NCI-H1930 (cell line): ENCODE measurements around the gene TSC22D2.

Source experiments
- DNase-seq, 2 experiments: peaks; one replicate each; lab custom pipeline; 2025; lab: John Stamatoyannopoulos, UW

Gene TSC22D2

DNA sequence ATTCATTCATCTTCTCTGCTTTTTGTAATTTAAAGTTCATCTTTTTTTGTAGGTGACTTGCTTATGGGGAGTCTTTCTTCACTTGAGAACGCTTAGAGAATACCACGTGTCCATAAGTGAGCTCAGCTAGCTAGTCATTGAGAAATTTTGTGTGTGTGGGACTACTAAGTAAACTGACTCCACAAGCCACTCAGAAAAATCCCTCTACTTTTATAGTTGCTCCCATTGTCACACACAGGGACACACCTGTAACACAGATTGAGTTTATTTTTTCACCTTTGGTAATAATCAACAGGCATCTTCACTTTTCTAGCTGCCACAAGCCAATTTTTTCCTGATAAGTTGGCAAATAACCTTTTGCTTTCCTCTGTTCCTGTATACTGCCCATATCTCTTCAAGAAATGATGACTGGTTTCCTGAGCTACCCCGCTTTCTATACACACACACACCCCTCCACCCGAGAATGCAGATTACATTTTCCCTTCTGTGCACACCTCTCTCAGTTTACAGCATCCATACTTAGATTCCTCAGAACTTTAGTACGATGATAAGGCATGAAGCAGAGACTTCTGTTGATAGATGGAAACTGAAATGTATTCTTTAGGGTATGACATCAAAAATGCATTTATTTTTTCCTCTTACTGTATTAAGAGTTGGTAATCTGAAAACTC, 4.6 kb downstream of the TSC22D2 start:
- no peak for DNase-seq

DNA sequence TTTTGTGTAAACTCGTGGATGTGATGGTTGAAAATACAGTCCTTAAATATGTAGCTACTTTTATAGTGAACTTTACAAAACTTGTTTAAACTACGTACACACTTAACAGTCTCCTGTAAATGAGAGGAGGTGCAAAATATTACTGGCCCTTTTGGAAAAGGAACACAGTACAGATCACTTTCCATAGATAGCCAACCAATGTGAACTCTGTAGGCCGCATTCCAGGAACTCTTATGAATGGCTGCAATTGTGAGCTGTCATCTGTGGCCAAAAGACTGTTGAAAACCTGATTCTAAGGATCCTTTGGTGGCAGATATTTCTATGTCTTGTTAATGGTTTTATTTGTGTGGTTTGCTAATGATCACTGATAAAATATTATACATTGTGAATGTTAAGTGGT, 6.2 kb downstream of the TSC22D2 start:
- DNase-seq, result no peak

DNA sequence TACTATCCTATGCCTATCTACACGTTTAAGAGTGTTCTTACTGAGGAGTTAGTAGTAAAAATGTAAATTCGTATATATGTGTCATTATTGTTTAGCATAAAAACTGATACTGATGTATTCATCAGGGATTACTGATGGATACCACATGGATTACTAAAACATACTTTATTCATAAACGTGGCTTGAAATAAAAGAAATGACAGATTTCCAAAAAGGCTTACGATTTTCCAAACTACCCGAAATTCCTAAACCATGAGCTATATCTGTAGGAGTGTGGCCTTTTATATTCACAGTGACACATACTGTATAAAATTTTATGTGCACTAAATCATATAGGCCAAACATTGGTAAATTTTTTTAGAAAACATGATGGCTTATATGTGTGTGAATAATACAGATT, 6.9 kb downstream of the TSC22D2 start:
- DNase-seq, result no peak

DNA sequence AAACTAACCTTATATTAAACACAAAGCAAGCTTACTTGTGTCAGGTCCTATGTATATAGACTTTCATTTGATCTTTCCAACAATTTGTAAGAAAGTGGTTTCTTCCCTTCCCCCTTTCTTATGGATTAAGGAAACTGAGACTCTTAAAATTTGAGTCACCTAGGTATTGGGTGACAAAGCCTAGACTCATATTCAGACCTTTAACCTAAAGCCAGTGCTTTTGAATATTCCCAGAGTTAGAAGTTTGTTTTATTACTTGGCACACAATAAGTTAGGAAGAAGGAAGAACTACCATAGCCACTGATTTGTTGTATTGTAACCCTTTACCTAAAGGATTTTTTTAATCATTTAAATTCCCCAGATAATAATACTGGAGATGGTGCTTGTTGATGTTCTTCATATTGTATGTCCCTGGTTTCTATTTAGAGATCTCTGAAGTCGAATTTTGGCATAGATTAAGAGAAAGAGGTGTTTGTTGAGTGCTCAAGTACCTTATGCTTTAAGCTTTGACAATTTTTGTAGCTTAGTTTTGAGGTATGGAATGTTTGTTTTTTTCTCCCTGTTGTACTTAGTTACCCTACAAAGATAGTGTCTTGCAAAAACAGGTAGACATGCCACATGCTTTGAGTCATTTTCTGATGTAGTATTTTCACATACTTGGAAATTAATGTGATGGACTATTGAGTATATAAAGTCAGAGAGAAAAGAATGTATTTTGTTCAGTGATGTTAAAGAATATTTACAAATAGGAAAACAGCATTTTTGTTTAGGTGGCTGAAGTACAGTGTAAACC, 11.2 kb downstream of the TSC22D2 start:
- no peak for DNase-seq

DNA sequence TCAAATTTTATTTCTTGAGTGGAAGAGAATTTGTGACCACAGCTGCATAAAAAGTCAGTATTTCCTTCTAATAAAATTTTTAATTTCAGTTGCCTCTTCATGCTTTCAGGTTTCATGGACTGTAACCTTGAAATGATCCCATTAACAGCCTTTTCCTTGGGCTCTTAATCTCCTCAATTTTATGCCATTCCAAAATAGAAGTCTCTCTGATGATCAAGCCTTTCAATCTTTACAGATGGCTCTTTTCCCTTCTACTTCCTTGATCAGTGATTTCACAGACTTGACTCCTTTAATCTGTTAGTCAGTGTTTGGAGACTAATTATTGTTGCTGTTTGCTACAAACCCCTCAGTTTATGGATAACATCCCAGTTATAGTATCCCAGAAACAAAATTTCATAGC, 11.9 kb downstream of the TSC22D2 start:
- no peak for DNase-seq

DNA sequence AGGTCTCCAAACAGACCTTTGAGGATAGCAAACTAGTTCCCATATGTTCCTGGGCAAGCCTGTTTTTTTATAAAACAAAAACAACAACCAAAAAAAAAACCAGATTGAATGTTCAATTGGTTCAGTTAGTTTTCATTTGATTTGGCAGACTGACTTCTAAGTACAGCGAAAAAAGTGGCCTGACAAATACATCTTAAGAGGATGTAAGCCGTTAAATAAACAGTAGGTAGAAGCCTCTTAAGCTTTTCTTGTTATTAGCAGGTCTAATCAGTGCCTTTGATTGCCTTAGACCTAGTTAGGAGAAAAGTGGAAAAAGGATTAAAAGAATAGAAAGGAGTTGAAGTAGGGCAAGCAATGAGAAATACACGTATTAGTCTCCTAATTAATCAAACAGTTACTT, 13.2 kb downstream of the TSC22D2 start:
- no peak for DNase-seq

DNA sequence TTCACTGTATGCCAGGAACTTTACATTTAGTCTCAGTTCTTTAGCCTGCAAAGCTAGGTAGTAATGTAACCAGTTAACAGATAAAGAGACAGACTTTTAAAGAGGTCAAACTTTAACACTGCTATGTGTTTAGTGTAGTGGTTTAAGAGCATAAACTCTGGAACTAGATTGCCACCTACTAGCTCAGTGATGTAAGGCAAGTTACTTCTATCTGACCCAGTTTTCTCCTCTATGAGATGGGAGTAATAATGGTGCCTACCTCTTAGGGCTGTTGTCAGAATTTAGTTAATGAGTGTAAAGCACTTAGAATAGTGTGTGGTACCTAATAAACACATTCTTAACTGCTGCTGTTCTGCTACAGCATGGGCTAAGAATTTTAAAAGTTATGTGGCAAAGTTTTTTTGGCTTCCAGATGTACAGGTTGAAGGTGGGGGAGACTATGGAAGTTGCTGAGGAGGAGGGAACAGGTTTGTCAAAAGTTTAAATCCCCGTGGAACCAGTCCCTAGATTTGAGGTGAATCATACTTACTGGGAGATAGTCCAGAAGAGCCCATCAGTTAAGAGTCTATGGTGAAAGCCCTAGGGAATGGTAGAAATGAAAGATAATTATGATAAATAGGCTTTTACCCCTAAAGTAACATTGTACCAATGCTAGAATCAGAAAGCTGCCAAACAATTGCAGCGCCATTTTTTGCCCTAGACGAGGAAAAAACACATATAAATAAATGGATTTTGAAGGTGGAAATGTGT, 13.9 kb downstream of the TSC22D2 start:
- no peak for DNase-seq

DNA sequence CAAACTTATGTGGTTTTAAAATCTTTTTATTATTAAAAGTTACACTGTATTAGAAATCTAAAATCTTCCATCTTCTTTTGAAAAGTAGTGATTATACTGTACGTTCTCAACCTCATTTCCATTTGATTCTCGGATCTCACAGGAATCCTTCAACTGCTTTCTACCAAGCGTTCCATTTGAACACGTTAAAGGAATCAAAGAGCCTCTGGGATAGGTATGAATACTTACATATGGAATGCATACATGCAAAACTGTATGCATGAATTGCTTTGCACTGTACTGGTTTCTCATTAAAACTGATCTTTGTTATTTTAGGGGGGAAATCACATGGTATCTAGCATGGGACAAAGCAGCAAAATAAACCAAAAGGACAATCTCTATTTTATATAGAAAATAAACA, 14.8 kb downstream of the TSC22D2 start:
- DNase-seq, result no peak

DNA sequence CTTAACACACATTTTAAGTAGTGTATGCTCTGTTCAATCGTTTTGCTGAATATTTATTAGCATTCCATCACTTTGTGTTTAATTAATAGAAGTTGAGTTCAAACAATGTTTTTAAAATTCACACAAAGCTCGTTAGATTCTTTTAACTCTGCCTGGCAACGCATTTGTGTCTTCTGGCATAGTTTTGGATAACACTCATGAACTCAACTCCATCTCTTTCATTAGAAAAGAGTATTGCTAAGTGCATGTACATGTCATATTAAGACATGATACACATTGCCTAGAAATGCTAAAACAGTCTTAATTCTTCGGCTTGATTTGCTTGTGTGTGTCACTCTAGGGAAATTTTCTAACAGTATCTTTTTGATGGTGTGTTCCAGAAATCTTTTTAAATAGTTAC, 15.7 kb downstream of the TSC22D2 start:
- DNase-seq, result no peak

DNA sequence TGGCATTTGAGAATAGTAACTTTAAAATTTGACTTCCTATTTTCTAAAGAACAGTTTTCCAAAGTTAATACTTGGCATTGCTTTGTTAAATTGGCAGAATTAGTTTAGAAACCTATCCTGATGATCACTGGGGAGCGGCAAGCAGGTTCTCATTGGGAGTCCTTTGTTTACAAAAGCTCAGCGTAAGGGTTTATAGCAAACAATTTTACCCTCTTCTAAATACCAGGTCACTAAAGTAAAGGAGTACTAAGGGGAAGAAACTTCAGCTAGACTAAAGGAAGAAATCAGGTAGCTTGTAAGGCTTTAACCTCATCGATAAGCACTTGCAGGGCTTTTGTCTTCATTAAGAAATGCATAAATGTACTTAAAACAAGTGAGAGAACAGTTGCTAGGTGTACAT, 18.2 kb downstream of the TSC22D2 start:
- no peak for DNase-seq

DNA sequence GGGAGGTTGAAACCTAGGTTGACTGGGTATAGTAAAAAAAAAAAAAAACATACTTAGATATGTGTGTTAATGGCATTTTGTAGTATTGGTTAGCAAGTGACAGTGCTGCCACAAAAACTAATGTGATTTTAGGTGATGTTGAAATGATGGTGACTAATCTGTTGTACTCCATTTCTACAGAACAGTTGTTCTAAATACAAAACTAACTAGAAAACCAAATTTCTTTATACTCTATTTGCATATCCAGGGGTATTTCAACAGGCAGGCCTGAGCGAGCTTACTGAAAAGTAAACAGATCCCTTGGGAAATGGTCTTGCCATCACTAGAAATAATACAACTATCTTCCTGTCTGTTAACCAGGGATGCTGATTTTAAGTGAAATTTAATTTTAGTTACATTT, 20.5 kb downstream of the TSC22D2 start:
- no peak for DNase-seq

DNA sequence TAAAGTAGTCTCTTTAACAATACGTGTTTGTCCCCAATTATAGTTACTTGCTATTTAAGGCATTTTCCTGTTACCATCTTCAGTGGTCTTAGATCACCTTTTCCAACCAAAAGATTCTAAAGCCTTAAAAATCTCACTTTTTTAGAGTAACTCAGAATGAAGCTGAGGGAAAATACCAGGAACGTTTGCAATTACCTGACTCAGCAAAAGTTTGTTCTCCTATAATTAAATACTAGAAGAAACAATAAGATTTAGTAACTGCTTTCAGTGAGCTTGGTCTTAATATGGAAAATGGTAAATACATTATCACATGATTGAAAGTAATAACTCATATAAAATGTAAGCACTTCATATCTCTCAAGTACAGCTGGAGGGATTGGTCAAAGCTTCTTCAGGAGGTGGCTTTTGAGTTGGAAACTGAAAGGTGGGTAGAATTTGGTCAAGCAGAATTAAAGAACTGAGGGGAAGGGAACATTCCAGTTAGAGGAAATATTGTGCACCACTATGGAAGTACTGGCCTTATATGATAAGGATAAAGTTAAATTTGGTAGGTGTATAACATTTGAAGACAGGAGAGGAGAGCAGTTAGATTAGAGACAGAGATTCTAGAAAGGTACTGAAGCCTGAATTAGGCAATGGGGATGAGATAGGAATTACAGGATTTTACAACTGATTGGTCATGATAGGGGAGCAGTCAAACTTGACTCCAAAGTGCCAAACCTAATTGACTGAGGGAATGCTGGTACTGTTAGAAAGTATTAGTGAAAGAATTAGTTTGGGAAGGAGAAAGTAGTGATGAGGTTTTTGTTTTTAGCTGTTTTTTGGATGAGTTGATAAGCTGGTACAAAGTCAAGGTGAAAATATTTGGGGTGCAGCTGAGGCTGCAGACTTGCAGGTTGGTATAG, 21.9 kb downstream of the TSC22D2 start:
- no peak for DNase-seq

DNA sequence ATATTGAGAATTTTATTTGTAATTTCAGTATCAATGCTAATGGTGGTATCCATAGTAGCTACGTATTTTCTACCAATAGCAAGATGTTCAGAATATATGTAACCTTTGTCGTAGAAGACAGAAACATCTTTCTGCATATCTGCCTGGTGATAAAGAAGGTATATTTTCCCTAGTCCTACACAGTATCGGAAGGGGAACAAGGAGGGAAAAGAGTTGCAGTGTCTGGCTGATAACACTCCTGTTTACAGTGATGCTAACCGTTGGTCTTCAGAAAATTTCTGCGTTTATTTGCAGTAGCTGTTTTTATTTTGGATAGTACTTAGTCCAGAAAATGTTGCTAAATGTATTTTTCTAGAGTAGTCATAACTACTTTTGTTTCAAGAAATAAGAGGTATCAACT, 25.2 kb downstream of the TSC22D2 start:
- no peak for DNase-seq

DNA sequence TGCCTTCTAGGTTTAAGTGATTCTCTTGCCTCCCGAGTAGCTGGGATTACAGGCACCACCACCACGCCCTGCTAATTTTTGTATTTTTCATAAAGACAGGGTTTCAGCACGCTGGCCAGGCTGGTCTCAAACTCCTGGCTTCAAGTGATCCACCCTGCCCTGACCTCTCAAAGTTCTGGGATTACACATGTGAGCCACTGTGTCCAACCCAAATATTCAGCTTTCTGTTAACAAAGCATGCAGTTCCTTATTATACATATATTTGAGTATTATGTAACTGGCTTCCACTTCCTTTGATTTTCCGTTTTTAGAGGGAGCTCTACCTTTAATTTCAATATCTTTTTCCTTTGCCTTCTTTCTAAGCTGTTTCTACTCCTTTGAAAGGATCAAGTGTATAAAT, 26.1 kb downstream of the TSC22D2 start:
- DNase-seq, result no peak

DNA sequence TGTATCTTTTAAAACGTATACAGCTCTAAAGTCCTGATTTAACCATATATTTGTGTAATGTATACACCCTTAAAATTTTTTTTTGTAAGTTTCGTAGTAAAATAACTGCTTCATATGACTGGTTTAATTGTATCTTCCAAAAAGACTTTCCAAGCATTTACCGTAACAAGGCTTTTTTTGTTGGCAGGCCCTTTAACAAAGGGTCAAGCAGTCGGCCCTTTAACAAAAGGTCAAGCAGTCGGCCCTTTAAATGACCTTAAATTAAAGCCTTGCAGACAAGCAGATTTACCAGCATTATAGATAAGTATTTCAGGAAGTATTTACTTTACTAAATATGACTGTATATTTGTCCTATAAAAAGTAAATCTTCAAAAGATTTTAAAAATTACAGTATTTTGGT, 28.1 kb downstream of the TSC22D2 start:
- no peak for DNase-seq

DNA sequence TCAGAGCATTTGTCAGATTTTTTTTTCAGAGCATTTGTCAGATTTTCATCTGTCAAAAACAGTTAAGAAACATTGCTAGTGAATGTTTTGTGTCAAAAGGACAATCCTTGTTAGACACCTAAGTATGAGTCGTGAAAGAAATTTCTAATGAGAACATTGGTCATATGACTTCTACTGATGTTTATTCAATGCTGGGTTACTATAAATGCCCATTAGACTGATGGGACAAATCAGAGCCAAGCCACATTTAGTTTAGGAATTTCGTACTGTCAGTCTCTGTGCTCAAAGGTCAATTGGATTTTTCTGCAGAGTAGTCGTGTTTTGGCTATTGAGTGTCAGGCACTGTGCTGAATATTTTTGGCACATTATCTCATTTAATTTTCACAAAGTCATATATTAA, 31.6 kb downstream of the TSC22D2 start:
- DNase-seq, result no peak

DNA sequence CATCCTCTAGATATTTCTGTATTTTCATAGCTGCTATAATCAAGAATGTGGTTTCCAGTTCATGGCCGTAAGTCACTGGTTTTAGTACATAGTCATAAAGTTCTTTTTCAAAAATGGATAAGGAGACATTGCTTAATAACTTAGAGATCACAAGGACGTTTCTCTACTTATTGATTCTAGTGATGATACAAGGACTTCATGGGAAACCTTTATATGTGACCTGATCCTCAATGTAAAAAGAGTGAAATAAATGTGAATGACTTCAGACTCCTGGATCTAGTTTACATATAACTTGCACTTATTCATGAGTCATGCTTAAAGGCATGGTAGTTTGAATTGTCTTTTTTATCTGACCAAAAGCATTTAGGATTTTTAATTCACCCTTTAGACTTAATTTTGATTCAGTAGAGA, 35.2 kb downstream of the TSC22D2 start:
- no peak for DNase-seq

DNA sequence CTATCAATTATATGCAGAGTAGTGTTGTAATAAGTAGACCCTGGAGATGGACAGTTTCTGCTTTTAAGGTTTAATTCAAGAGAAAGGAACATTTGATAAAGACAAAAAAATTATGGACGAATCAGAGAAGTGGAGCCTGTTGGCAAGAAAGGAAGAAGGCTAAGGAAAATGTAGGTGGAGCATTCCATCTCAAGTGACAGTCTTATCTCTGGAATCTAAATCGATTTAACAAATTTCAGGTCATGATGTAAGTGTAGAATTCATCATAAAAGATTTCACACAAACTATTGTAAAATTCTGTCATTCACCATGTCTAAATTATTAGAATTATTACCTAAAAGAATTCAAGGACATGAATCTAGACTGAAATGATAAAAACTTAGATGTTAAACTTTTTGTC, 36.3 kb downstream of the TSC22D2 start:
- DNase-seq, result no peak

DNA sequence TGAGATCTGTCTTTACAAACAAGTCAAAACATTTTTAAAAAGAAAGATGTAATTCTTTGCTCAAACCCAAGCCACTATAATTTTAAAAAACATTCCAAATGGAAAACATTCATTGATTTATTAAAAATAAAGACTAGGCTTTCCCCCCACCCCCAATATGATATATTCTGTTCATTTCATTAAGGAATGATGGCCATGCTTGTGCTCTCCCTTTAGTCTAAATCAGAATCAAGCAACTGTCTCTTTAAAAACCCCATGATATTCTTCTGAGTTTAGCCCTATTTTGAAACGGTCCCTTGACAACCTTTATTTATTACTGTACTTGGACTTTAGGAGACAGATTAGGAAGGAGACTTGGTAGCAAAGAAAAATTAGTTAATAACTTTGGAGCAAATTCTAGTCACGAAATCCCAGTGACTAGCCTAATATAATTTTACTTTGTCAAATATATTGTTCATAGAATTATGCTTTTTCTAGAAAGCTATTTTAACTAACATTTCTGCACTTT, 38.4 kb downstream of the TSC22D2 start:
- no peak for DNase-seq

DNA sequence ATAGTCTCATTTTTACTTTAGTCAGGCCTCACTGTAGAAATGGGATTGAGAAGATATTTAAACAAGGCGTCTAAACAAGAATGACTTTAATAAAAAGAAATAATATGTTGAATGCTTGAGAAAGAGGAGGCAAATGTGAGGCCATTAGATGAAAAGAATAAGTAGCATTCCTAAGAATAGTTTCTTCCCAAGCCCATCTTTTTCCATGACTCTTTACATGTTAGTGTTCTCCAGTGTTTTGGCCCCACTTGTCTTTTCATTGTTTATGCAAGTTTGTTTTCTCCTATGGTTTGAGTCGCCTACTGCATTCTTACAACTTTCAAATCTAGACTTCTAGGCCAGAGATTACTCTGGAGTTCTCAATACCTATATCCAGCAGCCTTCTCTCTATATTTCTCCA, 39.0 kb downstream of the TSC22D2 start:
- DNase-seq, result no peak

DNA sequence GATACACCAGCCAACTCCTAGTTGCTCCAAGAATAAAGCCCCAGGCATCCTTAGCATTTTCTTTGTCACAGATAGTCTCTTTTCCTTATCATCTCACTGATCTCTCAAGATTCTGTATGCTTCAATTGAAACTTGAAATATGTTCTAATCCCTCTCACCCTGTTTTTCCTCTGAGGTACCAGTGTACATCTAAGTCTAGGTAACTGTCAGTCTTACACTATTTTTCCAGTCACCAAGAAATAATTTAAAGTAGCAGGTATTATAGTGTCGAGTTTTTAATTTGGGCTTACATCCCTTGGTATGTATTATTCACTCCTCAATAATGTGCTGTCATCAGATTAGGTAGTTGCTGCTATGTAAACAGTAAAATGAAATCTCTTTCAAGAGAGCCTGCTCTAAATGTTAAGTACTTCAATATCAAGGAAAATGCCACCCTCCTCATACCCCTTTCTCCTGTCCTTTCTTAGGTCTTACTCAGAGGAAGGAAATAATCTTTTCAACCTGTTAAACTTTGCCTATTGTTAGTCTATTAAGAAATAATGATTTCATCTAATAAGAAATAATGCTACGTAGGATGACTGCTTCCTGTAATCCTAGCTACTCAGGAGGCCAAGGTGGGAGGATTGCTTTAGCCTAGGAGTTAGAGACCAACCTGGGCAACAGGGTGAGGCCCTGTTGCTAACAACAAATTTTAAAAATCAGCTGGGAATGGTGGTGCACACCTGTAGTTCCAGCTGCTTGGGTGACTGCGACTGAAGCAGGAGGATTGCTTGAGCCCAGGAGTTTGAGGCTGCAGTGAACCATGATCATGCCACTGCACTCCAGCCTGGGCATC, 39.8 kb downstream of the TSC22D2 start:
- DNase-seq, result no peak
